ENCODE measurements around the gene HIF1A. TPM values are rescaled to one million over a fixed set of nuclear protein-coding genes. Genes with fewer than 3 reads are reported as not detected.

Gene HIF1A
- total and polyA plus RNA-seq, 10 of the 15 experiments (the other 5 are each of a cell fraction or from before 2014, with no cell fraction given), result 18.3 to 97.0 (median 75.3) TPM

DNA sequence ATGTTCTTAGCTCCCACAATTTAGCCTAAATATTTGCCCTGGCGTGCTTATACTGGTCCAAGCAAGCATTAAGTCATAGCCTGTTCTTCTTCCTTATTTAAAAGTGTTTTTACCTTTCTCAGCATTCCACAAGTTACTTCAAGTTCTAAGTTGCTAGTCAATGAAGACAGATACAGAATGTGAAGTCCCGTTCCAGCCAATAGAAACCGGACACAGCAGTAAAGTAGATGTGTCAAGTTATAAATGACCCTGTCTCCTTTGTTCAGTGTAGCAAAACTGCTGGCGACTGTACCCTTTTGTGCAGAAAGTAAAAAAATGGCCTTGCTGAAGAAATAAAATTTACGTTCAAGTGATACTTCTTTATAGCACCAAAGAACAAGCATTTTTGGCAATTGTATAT lies 70.8 kb downstream of the HIF1A start (continued):
- TF ChIP-seq, protein P1, sequence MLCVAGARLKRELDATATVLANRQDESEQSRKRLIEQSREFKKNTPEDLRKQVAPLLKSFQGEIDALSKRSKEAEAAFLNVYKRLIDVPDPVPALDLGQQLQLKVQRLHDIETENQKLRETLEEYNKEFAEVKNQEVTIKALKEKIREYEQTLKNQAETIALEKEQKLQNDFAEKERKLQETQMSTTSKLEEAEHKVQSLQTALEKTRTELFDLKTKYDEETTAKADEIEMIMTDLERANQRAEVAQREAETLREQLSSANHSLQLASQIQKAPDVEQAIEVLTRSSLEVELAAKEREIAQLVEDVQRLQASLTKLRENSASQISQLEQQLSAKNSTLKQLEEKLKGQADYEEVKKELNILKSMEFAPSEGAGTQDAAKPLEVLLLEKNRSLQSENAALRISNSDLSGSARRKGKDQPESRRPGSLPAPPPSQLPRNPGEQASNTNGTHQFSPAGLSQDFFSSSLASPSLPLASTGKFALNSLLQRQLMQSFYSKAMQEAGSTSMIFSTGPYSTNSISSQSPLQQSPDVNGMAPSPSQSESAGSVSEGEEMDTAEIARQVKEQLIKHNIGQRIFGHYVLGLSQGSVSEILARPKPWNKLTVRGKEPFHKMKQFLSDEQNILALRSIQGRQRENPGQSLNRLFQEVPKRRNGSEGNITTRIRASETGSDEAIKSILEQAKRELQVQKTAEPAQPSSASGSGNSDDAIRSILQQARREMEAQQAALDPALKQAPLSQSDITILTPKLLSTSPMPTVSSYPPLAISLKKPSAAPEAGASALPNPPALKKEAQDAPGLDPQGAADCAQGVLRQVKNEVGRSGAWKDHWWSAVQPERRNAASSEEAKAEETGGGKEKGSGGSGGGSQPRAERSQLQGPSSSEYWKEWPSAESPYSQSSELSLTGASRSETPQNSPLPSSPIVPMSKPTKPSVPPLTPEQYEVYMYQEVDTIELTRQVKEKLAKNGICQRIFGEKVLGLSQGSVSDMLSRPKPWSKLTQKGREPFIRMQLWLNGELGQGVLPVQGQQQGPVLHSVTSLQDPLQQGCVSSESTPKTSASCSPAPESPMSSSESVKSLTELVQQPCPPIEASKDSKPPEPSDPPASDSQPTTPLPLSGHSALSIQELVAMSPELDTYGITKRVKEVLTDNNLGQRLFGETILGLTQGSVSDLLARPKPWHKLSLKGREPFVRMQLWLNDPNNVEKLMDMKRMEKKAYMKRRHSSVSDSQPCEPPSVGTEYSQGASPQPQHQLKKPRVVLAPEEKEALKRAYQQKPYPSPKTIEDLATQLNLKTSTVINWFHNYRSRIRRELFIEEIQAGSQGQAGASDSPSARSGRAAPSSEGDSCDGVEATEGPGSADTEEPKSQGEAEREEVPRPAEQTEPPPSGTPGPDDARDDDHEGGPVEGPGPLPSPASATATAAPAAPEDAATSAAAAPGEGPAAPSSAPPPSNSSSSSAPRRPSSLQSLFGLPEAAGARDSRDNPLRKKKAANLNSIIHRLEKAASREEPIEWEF (IDR thresholded peaks at IDR 0.05; ENCODE audit: insufficient replicate concordance, low read depth, low read length), result no peak
- TF ChIP-seq FOXK2 (IDR thresholded peaks at IDR 0.05) (no peak), SUPT20H (IDR thresholded peaks at IDR 0.05; ENCODE audit: borderline replicate concordance, control insufficient read depth, low read depth, low read length) (no peak), SMC3 (IDR thresholded peaks at IDR 0.05; ENCODE audit: borderline replicate concordance, low read length) (no peak)
- TF ChIP-seq, protein P2, sequence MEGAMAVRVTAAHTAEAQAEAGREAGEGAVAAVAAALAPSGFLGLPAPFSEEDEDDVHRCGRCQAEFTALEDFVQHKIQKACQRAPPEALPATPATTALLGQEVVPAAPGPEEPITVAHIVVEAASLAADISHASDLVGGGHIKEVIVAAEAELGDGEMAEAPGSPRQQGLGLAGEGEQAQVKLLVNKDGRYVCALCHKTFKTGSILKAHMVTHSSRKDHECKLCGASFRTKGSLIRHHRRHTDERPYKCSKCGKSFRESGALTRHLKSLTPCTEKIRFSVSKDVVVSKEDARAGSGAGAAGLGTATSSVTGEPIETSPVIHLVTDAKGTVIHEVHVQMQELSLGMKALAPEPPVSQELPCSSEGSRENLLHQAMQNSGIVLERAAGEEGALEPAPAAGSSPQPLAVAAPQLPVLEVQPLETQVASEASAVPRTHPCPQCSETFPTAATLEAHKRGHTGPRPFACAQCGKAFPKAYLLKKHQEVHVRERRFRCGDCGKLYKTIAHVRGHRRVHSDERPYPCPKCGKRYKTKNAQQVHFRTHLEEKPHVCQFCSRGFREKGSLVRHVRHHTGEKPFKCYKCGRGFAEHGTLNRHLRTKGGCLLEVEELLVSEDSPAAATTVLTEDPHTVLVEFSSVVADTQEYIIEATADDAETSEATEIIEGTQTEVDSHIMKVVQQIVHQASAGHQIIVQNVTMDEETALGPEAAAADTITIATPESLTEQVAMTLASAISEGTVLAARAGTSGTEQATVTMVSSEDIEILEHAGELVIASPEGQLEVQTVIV (IDR thresholded peaks at IDR 0.05; ENCODE audit: borderline replicate concordance, partially characterized antibody), result no peak
- TF ChIP-seq, protein P3, sequence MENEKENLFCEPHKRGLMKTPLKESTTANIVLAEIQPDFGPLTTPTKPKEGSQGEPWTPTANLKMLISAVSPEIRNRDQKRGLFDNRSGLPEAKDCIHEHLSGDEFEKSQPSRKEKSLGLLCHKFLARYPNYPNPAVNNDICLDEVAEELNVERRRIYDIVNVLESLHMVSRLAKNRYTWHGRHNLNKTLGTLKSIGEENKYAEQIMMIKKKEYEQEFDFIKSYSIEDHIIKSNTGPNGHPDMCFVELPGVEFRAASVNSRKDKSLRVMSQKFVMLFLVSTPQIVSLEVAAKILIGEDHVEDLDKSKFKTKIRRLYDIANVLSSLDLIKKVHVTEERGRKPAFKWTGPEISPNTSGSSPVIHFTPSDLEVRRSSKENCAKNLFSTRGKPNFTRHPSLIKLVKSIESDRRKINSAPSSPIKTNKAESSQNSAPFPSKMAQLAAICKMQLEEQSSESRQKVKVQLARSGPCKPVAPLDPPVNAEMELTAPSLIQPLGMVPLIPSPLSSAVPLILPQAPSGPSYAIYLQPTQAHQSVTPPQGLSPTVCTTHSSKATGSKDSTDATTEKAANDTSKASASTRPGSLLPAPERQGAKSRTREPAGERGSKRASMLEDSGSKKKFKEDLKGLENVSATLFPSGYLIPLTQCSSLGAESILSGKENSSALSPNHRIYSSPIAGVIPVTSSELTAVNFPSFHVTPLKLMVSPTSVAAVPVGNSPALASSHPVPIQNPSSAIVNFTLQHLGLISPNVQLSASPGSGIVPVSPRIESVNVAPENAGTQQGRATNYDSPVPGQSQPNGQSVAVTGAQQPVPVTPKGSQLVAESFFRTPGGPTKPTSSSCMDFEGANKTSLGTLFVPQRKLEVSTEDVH (IDR thresholded peaks at IDR 0.05; ENCODE audit: low read depth, partially characterized antibody), result no peak

Measured in GM12878 (cell line).